ENCODE results near the gene IQCM.

Gene IQCM

DNA sequence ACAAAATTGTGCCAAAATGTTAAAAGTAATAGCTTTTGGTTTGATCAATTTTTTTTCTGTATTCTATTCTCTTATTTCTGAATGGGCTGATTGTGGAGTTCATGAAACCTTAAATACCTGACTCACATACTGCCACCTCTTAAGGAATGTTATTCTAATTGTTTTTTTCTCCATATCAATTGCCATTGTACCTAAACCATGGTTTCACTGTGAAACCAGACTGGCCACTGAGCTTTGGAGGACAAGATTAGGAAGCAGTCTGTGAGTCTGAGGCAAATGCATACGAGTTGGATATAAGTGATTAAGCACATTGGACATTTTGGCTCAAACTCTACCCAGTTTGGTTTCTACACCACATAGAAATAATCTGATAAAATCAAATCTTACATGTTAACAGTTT, 184.0 kb downstream of the IQCM start:
- intact Hi-C loops (cut with DNase I) = no loop called here

GRCh38 chr4:149630064-149630463, 185.6 kb downstream of the IQCM start:
- intact Hi-C loops (cut with DNase I) = no loop called here

More for the DNA sequence above, 184.0 kb downstream of the IQCM start:
- DNase-seq = no peak

GRCh38 chr4:149605601-149606378, 209.9 kb downstream of the IQCM start:
- intact Hi-C loops (cut with DNase I) = no loop called here
- DNase-seq = no peak

More at GRCh38 chr4:149630064-149630463, 185.6 kb downstream of the IQCM start:
- DNase-seq = no peak

DNA sequence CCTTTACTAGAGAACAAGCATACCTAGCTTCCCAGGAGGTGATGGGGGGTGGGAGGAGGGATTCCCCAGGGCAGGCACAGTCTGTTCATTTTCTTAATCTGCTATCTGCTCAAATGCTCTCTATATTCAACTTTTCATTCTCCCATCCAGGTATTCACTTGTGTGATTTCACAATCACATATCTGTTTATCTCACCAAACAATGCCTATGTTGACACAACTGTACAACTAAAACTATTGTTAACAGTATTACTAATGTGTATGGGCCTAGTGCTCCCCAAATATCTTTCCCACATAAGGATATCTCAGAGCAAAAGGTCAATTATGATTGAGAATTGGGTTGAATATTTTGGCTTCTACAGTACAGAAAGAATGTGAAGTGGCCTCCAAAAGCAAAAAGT, 210.8 kb downstream of the IQCM start:
- no peak for DNase-seq
- intact Hi-C loops (cut with DNase I) = no loop called here

DNA sequence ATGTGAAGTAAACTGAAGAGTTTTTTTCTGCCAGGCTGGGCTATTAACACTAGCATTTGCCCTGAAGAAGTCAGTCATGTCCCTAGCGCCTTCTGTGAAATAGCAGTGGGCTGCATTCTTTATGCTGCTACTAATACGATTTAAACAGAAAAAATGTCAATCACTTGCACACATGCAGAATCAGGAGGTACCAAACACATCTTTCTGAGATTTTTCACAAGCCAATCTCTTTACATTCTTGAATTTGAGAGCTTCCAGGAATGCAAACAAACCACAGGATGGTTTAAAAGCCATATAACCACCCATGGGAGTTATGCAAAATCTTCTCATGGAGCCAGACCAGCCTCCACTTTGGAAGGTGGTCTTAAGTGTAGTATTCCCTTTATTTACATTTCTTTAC, 220.1 kb downstream of the IQCM start:
- DNase-seq = no peak
- intact Hi-C loops (cut with DNase I) = no loop called here

DNA sequence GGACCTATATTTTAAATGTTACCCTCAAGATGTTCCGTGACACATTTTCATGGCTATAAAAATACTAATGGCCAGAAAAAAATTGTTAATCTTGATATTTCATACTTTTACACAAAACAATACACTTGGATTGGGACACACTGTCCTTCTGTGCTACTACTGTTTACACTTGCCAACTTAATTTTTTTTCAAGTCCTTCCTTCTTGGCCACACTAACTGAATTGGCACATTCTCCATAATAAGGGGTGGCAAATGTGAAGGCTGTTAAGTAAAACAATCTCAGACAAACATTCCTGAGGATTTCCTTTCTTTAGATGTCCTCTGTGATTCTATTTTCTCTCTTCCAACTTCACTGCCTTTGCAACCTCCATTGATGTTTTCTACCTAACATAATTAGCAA, 225.8 kb downstream of the IQCM start:
- intact Hi-C loops (cut with DNase I) = no loop called here
- no peak for DNase-seq

DNA sequence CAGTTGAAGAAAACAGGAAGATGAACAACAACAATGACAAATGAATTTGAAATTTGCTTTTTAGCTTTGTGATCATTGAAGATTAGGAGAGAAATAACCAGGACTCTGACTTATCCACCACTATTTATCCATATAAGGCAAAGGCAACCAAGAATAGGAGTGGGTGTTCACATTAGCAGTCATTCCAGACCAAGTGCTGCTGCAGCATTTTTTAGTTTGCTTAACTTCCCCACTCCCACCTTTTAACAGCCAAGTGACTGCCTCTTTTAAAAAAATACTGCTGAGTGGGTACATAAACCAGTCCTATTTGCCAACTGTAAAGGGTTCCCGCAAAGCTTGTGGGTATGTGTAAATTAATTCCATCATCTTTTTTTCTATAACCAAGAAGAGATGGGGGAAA, 230.9 kb downstream of the IQCM start:
- DNase-seq = no peak
- intact Hi-C loops (cut with DNase I) = no loop called here

DNA sequence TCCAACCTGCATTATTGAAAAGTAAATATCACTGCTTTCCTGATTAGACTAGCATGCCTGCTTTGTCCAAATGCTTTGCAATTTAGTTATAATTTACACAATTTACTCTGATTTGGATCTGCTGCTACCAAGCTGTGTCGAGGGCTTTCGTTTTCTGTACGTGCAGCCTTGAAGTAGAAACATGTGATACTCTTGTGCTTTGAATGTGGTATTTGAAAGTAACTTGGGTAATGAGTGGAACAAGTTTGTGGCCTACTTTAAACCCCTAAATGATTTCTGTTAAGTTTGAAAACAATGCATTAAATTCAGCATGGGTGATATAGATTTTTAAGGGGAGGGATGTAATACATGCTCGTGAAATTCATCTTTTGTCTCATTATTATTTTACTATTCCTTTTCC, 240.7 kb downstream of the IQCM start:
- no peak for DNase-seq
- intact Hi-C loops (cut with DNase I) = no loop called here

GRCh38 chr4:149572716-149573115, 242.9 kb downstream of the IQCM start:
- intact Hi-C loops (cut with DNase I) = no loop called here
- DNase-seq = no peak

GRCh38 chr4:149555799-149556198, 259.8 kb downstream of the IQCM start:
- intact Hi-C loops (cut with DNase I) = no loop called here
- DNase-seq = no peak

GRCh38 chr4:149555146-149555545, 260.5 kb downstream of the IQCM start:
- intact Hi-C loops (cut with DNase I) = no loop called here
- DNase-seq = peak in 22 of 42 donors; percentile 1 to 50 (median 22)

- intact Hi-C loops (cut with DNase I) = no loop called here
- DNase-seq = no peak
Measured at GRCh38 chr4:149553959-149554520, 261.6 kb downstream of the IQCM start.

DNA sequence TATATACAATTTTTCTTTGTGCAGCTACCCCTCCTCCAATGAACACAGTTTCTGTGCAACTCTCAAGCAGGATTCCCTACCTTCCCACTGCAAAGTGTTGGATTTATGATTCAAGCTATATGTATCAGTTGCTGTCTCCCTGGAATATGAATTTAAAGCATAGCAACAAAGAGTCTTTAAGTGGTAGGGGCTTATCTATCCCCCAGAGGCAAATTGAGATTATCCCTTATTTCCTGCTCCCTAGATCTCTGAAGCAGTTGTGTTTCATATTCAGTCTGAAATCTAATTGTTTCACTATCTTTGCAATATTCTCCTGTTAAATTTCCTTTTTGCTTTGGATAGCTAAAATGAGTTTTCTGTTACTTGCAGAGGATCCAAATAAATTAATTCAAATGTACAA, 263.0 kb downstream of the IQCM start:
- no peak for DNase-seq
- intact Hi-C loops (cut with DNase I) = no loop called here

DNA sequence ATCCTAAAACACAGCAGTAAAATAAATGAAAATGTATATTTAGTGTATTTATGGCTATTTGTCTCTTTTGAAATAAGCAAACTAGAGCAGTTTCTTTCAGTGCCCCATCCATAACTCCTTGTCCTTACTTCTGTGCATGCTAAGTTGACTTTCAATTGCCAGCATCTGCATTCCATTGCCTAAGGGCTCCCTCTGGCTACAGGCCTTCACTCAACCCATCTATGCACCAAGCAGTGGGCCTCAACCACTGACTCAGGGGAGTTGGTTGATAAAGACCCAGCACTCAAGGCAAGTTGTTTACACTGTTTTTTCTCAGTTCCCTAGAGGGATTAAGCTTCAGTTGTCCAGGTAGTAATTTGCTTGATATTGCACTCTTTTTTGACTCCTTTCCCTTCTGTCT, 265.7 kb downstream of the IQCM start:
- intact Hi-C loops (cut with DNase I) = no loop called here

DNA sequence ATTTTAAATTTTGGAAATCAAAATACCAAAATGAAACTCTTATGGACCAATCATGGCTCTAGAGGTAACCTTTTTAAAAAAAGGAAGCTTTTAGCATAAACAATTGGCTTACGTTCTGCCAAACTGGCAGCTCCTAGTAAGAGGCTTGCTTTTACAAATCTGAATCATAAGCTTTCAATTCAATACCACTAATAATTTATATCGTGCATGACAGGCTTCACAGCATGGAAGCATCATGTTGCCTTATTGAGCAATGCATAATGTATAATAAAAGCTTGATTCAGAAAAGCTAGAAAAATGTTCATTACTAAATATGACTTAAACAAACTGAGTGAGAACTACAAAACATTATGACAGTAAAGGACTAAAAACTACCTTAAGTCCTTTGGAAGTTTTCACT, 280.9 kb downstream of the IQCM start:
- intact Hi-C loops (cut with DNase I) = no loop called here

More for the DNA sequence above, 265.7 kb downstream of the IQCM start:
- DNase-seq = peak in 10 of 42 donors; percentile 4 to 26 (median 10)

GRCh38 chr4:149531861-149532260, 283.8 kb downstream of the IQCM start:
- DNase-seq = no peak
- intact Hi-C loops (cut with DNase I) = no loop called here

More for the DNA sequence above, 280.9 kb downstream of the IQCM start:
- DNase-seq = no peak

- intact Hi-C loops (cut with DNase I) = no loop called here
- no peak for DNase-seq
Measured at GRCh38 chr4:149523039-149523438, 292.6 kb downstream of the IQCM start.

DNA sequence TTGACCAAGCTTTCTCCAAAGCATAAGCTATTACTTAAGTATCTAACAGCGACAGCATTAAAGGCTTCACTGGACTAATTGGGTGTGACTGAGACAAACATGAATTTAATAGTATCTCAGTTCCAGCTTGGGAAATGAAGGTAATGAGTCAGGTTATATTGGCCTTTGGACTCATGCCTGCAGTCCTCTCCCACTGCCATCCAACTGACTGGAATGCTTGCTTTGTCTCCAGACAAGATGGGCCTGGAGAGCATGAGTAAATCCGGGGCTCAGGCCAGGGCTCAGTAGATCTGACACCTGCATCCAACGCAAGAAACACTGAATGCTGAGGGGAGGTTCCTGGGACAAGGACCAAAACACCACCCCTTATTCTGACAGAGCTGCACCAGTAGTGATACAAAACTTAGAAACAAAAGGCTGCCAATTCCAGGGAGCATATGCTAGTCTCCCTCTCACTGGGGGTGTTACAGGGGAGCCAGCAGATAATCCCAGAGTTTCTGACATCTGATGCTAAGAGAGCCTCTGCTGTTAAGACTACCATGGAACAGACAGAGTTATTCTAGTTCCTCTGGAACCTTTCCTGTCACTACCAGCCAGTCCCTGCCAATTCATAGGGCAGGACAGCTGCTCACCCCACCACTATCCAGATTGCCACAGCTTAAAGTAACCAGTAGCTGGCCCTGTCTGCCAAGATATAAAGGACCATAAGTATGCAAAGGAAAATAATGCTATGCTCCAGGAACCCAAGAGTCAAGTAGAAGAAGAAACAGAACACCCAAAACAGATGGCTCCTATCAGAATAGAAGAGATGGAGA, 293.8 kb downstream of the IQCM start:
- intact Hi-C loops (cut with DNase I) = no loop called here

GRCh38 chr4:149518471-149518870, 297.2 kb downstream of the IQCM start:
- DNase-seq = no peak

More for the DNA sequence above, 293.8 kb downstream of the IQCM start:
- no peak for DNase-seq

DNA sequence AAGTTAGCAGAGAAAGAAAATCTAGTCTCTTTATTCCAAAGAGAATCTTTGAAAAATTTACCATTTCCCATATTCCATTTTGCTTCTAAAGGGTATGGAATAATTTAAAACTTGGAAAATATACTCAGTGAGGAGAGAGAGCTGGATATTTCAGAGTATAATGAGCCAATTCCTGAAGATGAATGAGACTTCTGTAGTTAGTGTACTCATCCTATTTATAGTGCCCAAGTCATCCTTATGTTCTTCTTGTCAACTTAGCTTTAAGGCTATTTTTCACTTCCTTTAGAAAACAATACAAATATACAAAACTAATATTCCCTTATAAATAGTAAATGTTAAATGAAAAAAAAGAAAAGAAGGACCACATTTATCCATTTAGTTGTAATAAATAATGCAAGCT, 302.6 kb downstream of the IQCM start:
- intact Hi-C loops (cut with DNase I) = no loop called here

More at GRCh38 chr4:149518471-149518870, 297.2 kb downstream of the IQCM start:
- intact Hi-C loops (cut with DNase I) = no loop called here

More for the DNA sequence above, 302.6 kb downstream of the IQCM start:
- DNase-seq = no peak
